HCT116 (cell line): Measurements from ENCODE around the gene LCN15. TPM values are rescaled to one million over a fixed set of nuclear protein-coding genes. Genes with fewer than 3 reads are reported as not detected.

Experiments
- ATAC-seq: fragments of 200-7000 bp; cut with Tn5 transposase; 2 replicates; pipeline ENCODE4 v1.9.1; 2020; ENCODE audit warnings: mild to moderate bottlenecking, moderate library complexity
- BruUV-seq: library from RNA; stranded (reverse); fragments of 400-500 nt; replicated peaks from 2 replicates; lab custom pipeline; 2021; lab: Mats Ljungman, UMichigan
- CTCF ChIA-PET: fragments of 300-600 bp; sonication (Branson Sonifier 250); formaldehyde crosslinking; loops from one replicate; lab custom pipeline; 2021; ENCODE audit warnings: antibody characterized with exemption; lab: Charles Lee
- POLR2A ChIA-PET: fragments of 300-600, 350-600 bp; sonication (Branson Sonifier 250); formaldehyde crosslinking; loops from one replicate; lab custom pipeline; 2021; ENCODE audit warnings: antibody characterized with exemption; lab: Charles Lee
- RAD21 ChIA-PET, 2 experiments: fragments of 300-600 bp; sonication (Branson Sonifier 250); formaldehyde crosslinking; loops; one replicate each; lab custom pipeline; 2023; ENCODE audit warnings: low total read pairs in 2 of 2; ENCODE audit not compliant: uncharacterized antibody in 2 of 2, unreplicated experiment in 2 of 2, low non-redundant PET in 1 of 2; lab: Charles Lee
- DNase-seq: peaks from one replicate; pipeline ENCODE4 v3.0.0-alpha.2; 2010; ENCODE audit warnings: low read depth, low spot score
- H2AFZ ChIP-seq: fragments of 200-600 bp; shearing (Covaris generic), sonication (generic); 2 replicates; pipeline ENCODE4 v1.6.1; 2017; ENCODE audit warnings: low read depth, mixed run types, mixed read lengths, antibody characterized with exemption, low read length; ENCODE audit not compliant: poor library complexity, severe bottlenecking
- H3K27ac ChIP-seq: 2 replicates; pipeline ENCODE4 v1.5.1; 2012; ENCODE audit warnings: low read depth, low read length
- H3K27me3 ChIP-seq: fragments of 200-600 bp; sonication (generic); 2 replicates; pipeline ENCODE4 v1.6.1; 2016; ENCODE audit warnings: mixed run types, low read length, mixed read lengths; ENCODE audit not compliant: insufficient read depth
- H3K36me3 ChIP-seq, 2 experiments: fragments of 200-500 bp in 1 of 2; fragments of 200-600 bp in 1 of 2; sonication (Bioruptor generic) in 1 of 2; sonication (generic) in 1 of 2; 2 replicates each; pipeline versions ENCODE4 v1.5.1 to v1.6.1; 2014 to 2016; ENCODE audit warnings: low read length in 2 of 2, inconsistent platforms in 1 of 2, mixed read lengths in 1 of 2, mixed run types in 1 of 2; ENCODE audit not compliant: insufficient read depth in 2 of 2, control insufficient read depth in 1 of 2
- H3K4me1 ChIP-seq, 2 experiments: fragments of 200-600 bp in 1 of 2; sonication (generic) in 1 of 2; 2 replicates each; pipeline versions ENCODE4 v1.5.1 to v1.6.1; 2012 to 2017; ENCODE audit warnings: low read length in 2 of 2, inconsistent platforms in 1 of 2, mild to moderate bottlenecking in 1 of 2, mixed read lengths in 1 of 2, mixed run types in 1 of 2, moderate library complexity in 1 of 2; ENCODE audit not compliant: insufficient read depth in 2 of 2, control insufficient read depth in 1 of 2
- H3K4me2 ChIP-seq: fragments of 200-600 bp; sonication (generic); 2 replicates; pipeline ENCODE4 v1.6.1; 2017; ENCODE audit warnings: mixed run types, low read length, mixed read lengths
- H3K4me3 ChIP-seq, 2 experiments: fragments of 200-600 bp in 1 of 2; sonication (generic) in 1 of 2; replicated peaks in 1 of 2; 2 replicates each; pipeline ENCODE4 v1.5.1; 2011 to 2016; ENCODE audit warnings: low read length in 2 of 2, control low read depth in 1 of 2, low read depth in 1 of 2, mild to moderate bottlenecking in 1 of 2, mixed read lengths in 1 of 2, mixed run types in 1 of 2
- H3K79me2 ChIP-seq: fragments of 200-600 bp; sonication (generic); 2 replicates; pipeline ENCODE4 v1.6.1; 2017; ENCODE audit warnings: mild to moderate bottlenecking, mixed run types, low read length, moderate library complexity, mixed read lengths; ENCODE audit not compliant: insufficient read depth
- H3K9ac ChIP-seq: fragments of 200-600 bp; sonication (generic); 2 replicates; pipeline ENCODE4 v1.6.1; 2016; ENCODE audit warnings: low read length, mixed read lengths
- H3K9me2 ChIP-seq: fragments of 200-600 bp; sonication (generic), shearing (Covaris generic); 2 replicates; pipeline ENCODE4 v1.6.1; 2017; ENCODE audit warnings: mixed run types, mild to moderate bottlenecking, moderate library complexity; ENCODE audit not compliant: insufficient read depth
- H3K9me3 ChIP-seq, 2 experiments: fragments of 200-500 bp in 1 of 2; fragments of 200-600 bp in 1 of 2; sonication (Bioruptor generic) in 1 of 2; sonication (generic) in 1 of 2; 2 replicates each; pipeline ENCODE4 v1.6.1; 2014 to 2017; ENCODE audit warnings: low read length in 2 of 2, mixed read lengths in 2 of 2, inconsistent platforms in 1 of 2, low read depth in 1 of 2, mild to moderate bottlenecking in 1 of 2, mixed run types in 1 of 2, moderate library complexity in 1 of 2; ENCODE audit not compliant: control insufficient read depth in 1 of 2, insufficient read depth in 1 of 2
- H4K20me1 ChIP-seq: fragments of 200-600 bp; sonication (generic), shearing (Covaris generic); 2 replicates; pipeline ENCODE4 v1.6.1; 2017; ENCODE audit warnings: mixed run types, mild to moderate bottlenecking, moderate library complexity; ENCODE audit not compliant: insufficient read depth
- ATF3 ChIP-seq: IDR thresholded peaks from 2 replicates; pipeline ENCODE4 v1.6.1; 2012
- CBX3 ChIP-seq: IDR thresholded peaks from 2 replicates; pipeline ENCODE4 v1.6.1; 2012; ENCODE audit warnings: low read depth
- CEBPB ChIP-seq: IDR thresholded peaks from 2 replicates; pipeline ENCODE4 v1.6.1; 2012; ENCODE audit warnings: low read depth
- CTCF ChIP-seq, 3 experiments: fragments of 200-600 bp in 1 of 3; sonication (generic) in 1 of 3; IDR thresholded peaks in 2 of 3; conservative IDR thresholded peaks in 1 of 3; 2 replicates each; pipeline ENCODE4 v1.5.1; 2012 to 2017; ENCODE audit warnings: low read depth in 2 of 3, low read length in 2 of 3, antibody characterized with exemption in 1 of 3, borderline replicate concordance in 1 of 3, control low read depth in 1 of 3, mild to moderate bottlenecking in 1 of 3, mixed read lengths in 1 of 3, mixed run types in 1 of 3, moderate library complexity in 1 of 3; ENCODE audit not compliant: insufficient read depth in 1 of 3
- EGR1 ChIP-seq: IDR thresholded peaks from 2 replicates; pipeline ENCODE4 v1.6.1; 2012; ENCODE audit warnings: low read depth
- EZH2 ChIP-seq: fragments of 200-600 bp; sonication (generic); IDR thresholded peaks from 2 replicates; pipeline ENCODE4 v1.6.1; 2017; ENCODE audit warnings: antibody characterized with exemption, mixed run types
- FOSL1 ChIP-seq: IDR thresholded peaks from 2 replicates; pipeline ENCODE4 v1.6.1; 2012; ENCODE audit warnings: low read depth
- JUND ChIP-seq: IDR thresholded peaks from 2 replicates; pipeline ENCODE4 v1.6.1; 2012
- MAX ChIP-seq: IDR thresholded peaks from 2 replicates; pipeline ENCODE4 v1.6.1; 2012
- POLR2A ChIP-seq: IDR thresholded peaks from 2 replicates; pipeline ENCODE4 v1.7.0; 2011; ENCODE audit warnings: borderline replicate concordance; ENCODE audit not compliant: insufficient read depth, insufficient read length; ENCODE audit errors: extremely low read depth
- RAD21 ChIP-seq: IDR thresholded peaks from 2 replicates; pipeline ENCODE4 v1.6.1; 2012; ENCODE audit warnings: low read depth, mild to moderate bottlenecking
- SIN3A ChIP-seq: IDR thresholded peaks from 2 replicates; pipeline ENCODE4 v1.6.1; 2012; ENCODE audit warnings: low read depth
- SRF ChIP-seq: IDR thresholded peaks from 2 replicates; pipeline ENCODE4 v1.6.1; 2012; ENCODE audit warnings: low read depth
- YY1 ChIP-seq: IDR thresholded peaks from 2 replicates; pipeline ENCODE4 v1.6.1; 2011; ENCODE audit warnings: low read length, low read depth, moderate library complexity, mild to moderate bottlenecking; ENCODE audit not compliant: insufficient replicate concordance; ENCODE audit errors: extremely low read depth
- ZBTB33 ChIP-seq: IDR thresholded peaks from 2 replicates; pipeline ENCODE4 v1.6.1; 2011; ENCODE audit warnings: mild to moderate bottlenecking, low read length, moderate library complexity; ENCODE audit not compliant: insufficient replicate concordance; ENCODE audit errors: extremely low read depth
- ZNF274 ChIP-seq: fragments of 200-500 bp; sonication (Bioruptor generic); IDR thresholded peaks from 2 replicates; pipeline ENCODE4 v1.6.1; 2014; ENCODE audit warnings: mild to moderate bottlenecking, low read depth, low read length, inconsistent platforms
- intact Hi-C: fragments of 100-400 bp; cut with micrococcal nuclease; formaldehyde crosslinking; loops from 2 replicates; pipeline ENCODE4 v1.10.0; 2022
- total RNA-seq: library from RNA; stranded (reverse); gene quantifications from one replicate; pipeline ENCODE4 v1.2.1, GENCODE V29; 2021; ENCODE audit not compliant: unreplicated experiment

Gene LCN15
- total RNA-seq, 1 experiment from 2014 or later = 0.76 TPM

- BruUV-seq = no TSS peak
- POLR2A ChIA-PET = no interaction called here
- no peaks in the 10 kb centered on the region for H3K27me3 ChIP-seq
Observed at GRCh38 chr9:136759436-136760325, 4.6 kb downstream of the LCN15 start.

More at GRCh38 chr9:136759436-136760325, 4.6 kb downstream of the LCN15 start:
- DNase-seq (no peak), ATAC-seq (no peak)
- Histone ChIP-seq H3K79me2 (no peaks in the 10 kb centered on the region), H4K20me1 (no peaks in the 10 kb centered on the region), H3K4me1 (peaks cover 13 to 25% of the 10 kb centered on the region in 2 experiments; a peak in 3 of 4 replicates), H3K4me2 (no peak overlapping the region), H3K27ac (no peak overlapping the region), H3K9me3 (peaks cover 0 to 9% of the 10 kb centered on the region in 2 experiments; a peak in 2 of 4 replicates), H3K36me3 (no peaks in the 10 kb centered on the region), H3K9ac (no peak overlapping the region), H2AFZ (no peak overlapping the region), H3K9me2 (no peaks in the 10 kb centered on the region), H3K4me3 (no peak overlapping the region)
- ChIA-PET RAD21 (no interaction called here), CTCF (no interaction called here)
- TF ChIP-seq ZNF274 (no peak), FOSL1 (no peak), CBX3 (no peak), CTCF (IDR thresholded peaks at IDR 0.05 in 2 of 3, conservative IDR thresholded peaks at IDR 0.05 in 1 of 3; ENCODE audit: borderline replicate concordance in 1 of 3, insufficient read depth in 1 of 3, low read depth in 2 of 3, low read length in 2 of 3) (no peak), ATF3 (no peak), YY1 (no peak), EGR1 (no peak), EZH2 (no peak), JUND (no peak), RAD21 (no peak), CEBPB (no peak), ZBTB33 (no peak), SRF (no peak), MAX (no peak), SIN3A (no peak), POLR2A (no peak)
- intact Hi-C loops = no loop called here
